HuH-7.5 (cell line): ENCODE data around the gene CACNA1D.

Experiments
- DNase-seq: peaks from one replicate; pipeline ENCODE4 v3.0.0; 2011; ENCODE audit warnings: low spot score

The CACNA1D gene

GRCh38 chr3:53691349-53691748 is 196.9 kb downstream of the CACNA1D start:
- DNase-seq = no peak

- no peak for DNase-seq
These were observed 197.5 kb downstream of the CACNA1D start for GRCh38 chr3:53691885-53692284.

GRCh38 chr3:53693451-53693850 is 199.0 kb downstream of the CACNA1D start:
- DNase-seq = no peak

- no peak for DNase-seq
These were observed 199.6 kb downstream of the CACNA1D start for GRCh38 chr3:53694046-53694445.

GRCh38 chr3:53694666-53695323 is 200.4 kb downstream of the CACNA1D start:
- DNase-seq = no peak

- no peak for DNase-seq
These were observed 200.9 kb downstream of the CACNA1D start for GRCh38 chr3:53695324-53695690.

- no peak for DNase-seq
These were observed 202.2 kb downstream of the CACNA1D start for GRCh38 chr3:53696401-53697172.

GRCh38 chr3:53700441-53700840 is 206.0 kb downstream of the CACNA1D start:
- DNase-seq = no peak

- DNase-seq = no peak
These were observed 208.5 kb downstream of the CACNA1D start for GRCh38 chr3:53702776-53703530.

- DNase-seq = no peak
These were observed 209.4 kb downstream of the CACNA1D start for GRCh38 chr3:53703630-53704362.

GRCh38 chr3:53704363-53704725 is 209.9 kb downstream of the CACNA1D start:
- DNase-seq = no peak

- DNase-seq = no peak
These were observed 210.8 kb downstream of the CACNA1D start for GRCh38 chr3:53705024-53705745.

GRCh38 chr3:53705774-53706173 is 211.4 kb downstream of the CACNA1D start:
- no peak for DNase-seq

GRCh38 chr3:53707222-53707621 is 212.8 kb downstream of the CACNA1D start:
- no peak for DNase-seq

- DNase-seq = no peak
These were observed 213.7 kb downstream of the CACNA1D start for GRCh38 chr3:53708001-53708621.

GRCh38 chr3:53709256-53709655 is 214.8 kb downstream of the CACNA1D start:
- DNase-seq = no peak

- DNase-seq = peak; percentile 22
These were observed 215.7 kb downstream of the CACNA1D start for GRCh38 chr3:53709860-53710674.

GRCh38 chr3:53711387-53711786 is 217.0 kb downstream of the CACNA1D start:
- no peak for DNase-seq

GRCh38 chr3:53712817-53713388 is 218.5 kb downstream of the CACNA1D start:
- no peak for DNase-seq

GRCh38 chr3:53713626-53714025 is 219.2 kb downstream of the CACNA1D start:
- no peak for DNase-seq
